Sigmoid colon (tissue), 4 donors: ENCODE measurements around the gene MORN1.

Experiments used
- EP300 ChIP-seq, 4 donors: sonication (generic); formaldehyde crosslinking; IDR thresholded peaks; one replicate each; pipeline ENCODE4 v1.6.1; 2017; ENCODE audit warnings: antibody characterized with exemption in 4 of 4
- POLR2AphosphoS5 ChIP-seq, 4 donors: sonication (generic); formaldehyde crosslinking; IDR thresholded peaks; one replicate each; pipeline ENCODE4 v1.6.1; 2017; ENCODE audit warnings: antibody characterized with exemption in 4 of 4
- TF ChIP-seq, protein P1 (sequence below), 4 experiments: fragments of 450-650 bp in 3 of 4; fragments of 200-600 bp in 1 of 4; IDR thresholded peaks; one replicate each; pipeline ENCODE4 v1.5.1; 2016 to 2019; ENCODE audit warnings: antibody characterized with exemption in 4 of 4, mild to moderate bottlenecking in 3 of 4, moderate library complexity in 2 of 4

DNA sequence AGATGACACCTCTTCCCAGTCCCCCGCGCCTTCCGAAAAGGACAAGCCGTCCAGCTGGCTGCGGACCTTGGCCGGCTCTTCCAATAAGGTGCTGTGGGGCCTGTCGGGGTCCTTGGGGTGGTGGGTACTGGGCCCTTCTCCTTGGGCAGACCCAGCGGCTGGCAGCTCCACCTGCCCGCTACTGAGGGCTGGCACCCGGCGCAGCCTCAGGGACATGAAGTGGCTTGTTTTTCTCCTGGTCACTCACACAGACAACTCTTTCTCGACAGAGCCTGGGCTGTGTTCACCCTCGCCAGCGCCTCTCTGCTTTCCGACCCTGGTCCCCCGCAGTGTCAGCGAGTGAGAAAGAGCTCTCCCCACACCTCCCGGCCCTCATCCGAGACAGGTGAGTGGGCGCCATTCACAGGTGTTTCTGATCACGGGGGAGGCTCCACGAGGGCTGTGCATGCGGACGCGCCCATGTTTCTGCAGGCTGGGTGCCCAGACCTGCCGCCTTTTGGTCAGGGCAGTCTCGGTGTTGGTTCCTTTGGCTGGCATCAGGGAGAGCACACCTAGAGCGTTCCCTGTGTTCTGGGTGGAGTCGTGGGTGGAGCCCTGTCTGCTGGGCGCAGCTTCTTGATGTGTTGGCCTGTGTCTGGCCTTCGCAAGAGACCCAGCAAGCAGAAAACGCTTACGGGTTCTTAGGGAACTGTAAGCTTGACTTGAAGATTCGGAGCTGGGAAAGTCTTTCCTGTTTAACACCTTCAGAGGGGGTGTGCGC is 88.2 kb downstream of the MORN1 start:
- TF ChIP-seq EP300 (IDR thresholded peaks at IDR 0.05), result no peak
- no peak for TF ChIP-seq POLR2AphosphoS5 (IDR thresholded peaks at IDR 0.05)
- TF ChIP-seq, protein P1, sequence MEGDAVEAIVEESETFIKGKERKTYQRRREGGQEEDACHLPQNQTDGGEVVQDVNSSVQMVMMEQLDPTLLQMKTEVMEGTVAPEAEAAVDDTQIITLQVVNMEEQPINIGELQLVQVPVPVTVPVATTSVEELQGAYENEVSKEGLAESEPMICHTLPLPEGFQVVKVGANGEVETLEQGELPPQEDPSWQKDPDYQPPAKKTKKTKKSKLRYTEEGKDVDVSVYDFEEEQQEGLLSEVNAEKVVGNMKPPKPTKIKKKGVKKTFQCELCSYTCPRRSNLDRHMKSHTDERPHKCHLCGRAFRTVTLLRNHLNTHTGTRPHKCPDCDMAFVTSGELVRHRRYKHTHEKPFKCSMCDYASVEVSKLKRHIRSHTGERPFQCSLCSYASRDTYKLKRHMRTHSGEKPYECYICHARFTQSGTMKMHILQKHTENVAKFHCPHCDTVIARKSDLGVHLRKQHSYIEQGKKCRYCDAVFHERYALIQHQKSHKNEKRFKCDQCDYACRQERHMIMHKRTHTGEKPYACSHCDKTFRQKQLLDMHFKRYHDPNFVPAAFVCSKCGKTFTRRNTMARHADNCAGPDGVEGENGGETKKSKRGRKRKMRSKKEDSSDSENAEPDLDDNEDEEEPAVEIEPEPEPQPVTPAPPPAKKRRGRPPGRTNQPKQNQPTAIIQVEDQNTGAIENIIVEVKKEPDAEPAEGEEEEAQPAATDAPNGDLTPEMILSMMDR (IDR thresholded peaks at IDR 0.05), result no peak
